Ishikawa (cell line): ENCODE measurements around the gene SPATA1.
A peak's percentile ranks its signal among the peaks of the same experiment; 100 is the strongest.

ENCODE experiments used
- CEBPB ChIP-seq: IDR thresholded peaks from 2 replicates; pipeline ENCODE4 v1.6.1; 2012
- CREB1 ChIP-seq: IDR thresholded peaks from 2 replicates; pipeline ENCODE4 v1.6.1; 2012; ENCODE audit warnings: low read depth
- EGR1 ChIP-seq: IDR thresholded peaks from 2 replicates; pipeline ENCODE4 v1.6.1; 2012
- EP300 ChIP-seq: IDR thresholded peaks from 2 replicates; pipeline ENCODE4 v1.6.1; 2012; ENCODE audit warnings: borderline replicate concordance
- FOXM1 ChIP-seq: IDR thresholded peaks from 2 replicates; pipeline ENCODE4 v1.6.1; 2012; ENCODE audit warnings: low read depth, borderline replicate concordance
- NFIC ChIP-seq: IDR thresholded peaks from 2 replicates; pipeline ENCODE4 v1.6.1; 2012
- RAD21 ChIP-seq: IDR thresholded peaks from 2 replicates; pipeline ENCODE4 v1.6.1; 2012; ENCODE audit warnings: low read depth
- TAF1 ChIP-seq: IDR thresholded peaks from 2 replicates; pipeline ENCODE4 v1.6.1; 2012; ENCODE audit warnings: low read depth, mild to moderate bottlenecking
- TCF12 ChIP-seq: IDR thresholded peaks from 2 replicates; pipeline ENCODE4 v1.6.1; 2012; ENCODE audit warnings: low read depth
- YY1 ChIP-seq: IDR thresholded peaks from 2 replicates; pipeline ENCODE4 v1.6.1; 2012; ENCODE audit warnings: low read depth
- ZBTB7A ChIP-seq: IDR thresholded peaks from 2 replicates; pipeline ENCODE4 v1.6.1; 2012; ENCODE audit warnings: low read depth
- TF ChIP-seq, protein P1 (sequence below): IDR thresholded peaks from 2 replicates; pipeline ENCODE4 v1.6.1; 2012; ENCODE audit warnings: low read depth, mild to moderate bottlenecking
- TF ChIP-seq, protein P2 (sequence below): IDR thresholded peaks from 2 replicates; pipeline ENCODE4 v1.6.1; 2012
- TF ChIP-seq, protein P3 (sequence below): IDR thresholded peaks from 2 replicates; pipeline ENCODE4 v1.6.1; 2012

DNA sequence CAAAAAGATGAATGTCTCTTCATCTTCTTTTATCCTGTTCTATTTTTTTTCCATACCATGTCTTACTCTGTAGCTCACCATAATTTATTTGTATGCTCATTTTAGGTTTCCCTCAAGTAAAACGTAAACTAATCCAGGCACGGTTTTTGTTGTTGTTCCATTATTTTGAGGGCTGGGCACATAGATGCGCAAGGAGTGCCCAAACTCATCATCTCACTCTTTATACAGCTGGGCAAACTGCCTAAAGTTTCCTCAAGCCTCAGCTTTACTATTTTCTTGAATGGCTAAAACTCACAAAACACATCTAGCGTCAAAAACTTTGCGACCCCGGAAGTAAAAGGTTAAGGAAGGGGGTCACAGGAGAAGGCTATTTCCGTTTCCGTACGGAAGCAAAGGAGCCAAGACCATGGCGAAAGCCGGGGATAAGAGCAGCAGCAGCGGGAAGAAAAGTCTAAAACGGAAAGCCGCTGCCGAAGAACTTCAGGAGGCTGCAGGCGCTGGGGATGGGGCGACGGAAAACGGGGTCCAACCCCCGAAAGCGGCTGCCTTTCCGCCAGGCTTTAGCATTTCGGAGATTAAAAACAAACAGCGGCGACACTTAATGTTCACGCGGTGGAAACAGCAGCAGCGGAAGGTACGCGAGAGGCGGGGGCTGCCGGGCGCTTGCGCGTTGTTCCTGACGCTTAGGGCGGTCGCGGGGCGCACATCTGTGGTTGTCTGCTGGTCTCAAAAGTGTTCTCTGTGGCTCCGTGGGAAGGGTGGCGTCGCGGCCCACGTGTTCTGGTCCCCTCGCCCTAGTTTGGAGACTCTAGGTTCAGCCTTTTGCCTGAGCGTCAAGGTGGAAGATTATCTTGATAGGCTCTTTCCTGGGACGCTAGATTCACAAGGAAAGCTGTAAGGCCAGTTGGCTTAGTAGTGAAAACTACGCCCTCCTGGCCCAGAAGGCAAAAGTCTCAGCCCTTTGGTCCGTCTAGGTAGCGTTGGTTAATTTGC lies 27.0 kb upstream of the SPATA1 start, which contains the start of gene RPF1:
- 0 out of 2 replicates have a peak, but pooled peaks have one; percentile 17 for TF ChIP-seq CEBPB
- no peak for TF ChIP-seq RAD21
- TF ChIP-seq, protein P1, sequence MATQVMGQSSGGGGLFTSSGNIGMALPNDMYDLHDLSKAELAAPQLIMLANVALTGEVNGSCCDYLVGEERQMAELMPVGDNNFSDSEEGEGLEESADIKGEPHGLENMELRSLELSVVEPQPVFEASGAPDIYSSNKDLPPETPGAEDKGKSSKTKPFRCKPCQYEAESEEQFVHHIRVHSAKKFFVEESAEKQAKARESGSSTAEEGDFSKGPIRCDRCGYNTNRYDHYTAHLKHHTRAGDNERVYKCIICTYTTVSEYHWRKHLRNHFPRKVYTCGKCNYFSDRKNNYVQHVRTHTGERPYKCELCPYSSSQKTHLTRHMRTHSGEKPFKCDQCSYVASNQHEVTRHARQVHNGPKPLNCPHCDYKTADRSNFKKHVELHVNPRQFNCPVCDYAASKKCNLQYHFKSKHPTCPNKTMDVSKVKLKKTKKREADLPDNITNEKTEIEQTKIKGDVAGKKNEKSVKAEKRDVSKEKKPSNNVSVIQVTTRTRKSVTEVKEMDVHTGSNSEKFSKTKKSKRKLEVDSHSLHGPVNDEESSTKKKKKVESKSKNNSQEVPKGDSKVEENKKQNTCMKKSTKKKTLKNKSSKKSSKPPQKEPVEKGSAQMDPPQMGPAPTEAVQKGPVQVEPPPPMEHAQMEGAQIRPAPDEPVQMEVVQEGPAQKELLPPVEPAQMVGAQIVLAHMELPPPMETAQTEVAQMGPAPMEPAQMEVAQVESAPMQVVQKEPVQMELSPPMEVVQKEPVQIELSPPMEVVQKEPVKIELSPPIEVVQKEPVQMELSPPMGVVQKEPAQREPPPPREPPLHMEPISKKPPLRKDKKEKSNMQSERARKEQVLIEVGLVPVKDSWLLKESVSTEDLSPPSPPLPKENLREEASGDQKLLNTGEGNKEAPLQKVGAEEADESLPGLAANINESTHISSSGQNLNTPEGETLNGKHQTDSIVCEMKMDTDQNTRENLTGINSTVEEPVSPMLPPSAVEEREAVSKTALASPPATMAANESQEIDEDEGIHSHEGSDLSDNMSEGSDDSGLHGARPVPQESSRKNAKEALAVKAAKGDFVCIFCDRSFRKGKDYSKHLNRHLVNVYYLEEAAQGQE = no peak
- TF ChIP-seq, protein P2, sequence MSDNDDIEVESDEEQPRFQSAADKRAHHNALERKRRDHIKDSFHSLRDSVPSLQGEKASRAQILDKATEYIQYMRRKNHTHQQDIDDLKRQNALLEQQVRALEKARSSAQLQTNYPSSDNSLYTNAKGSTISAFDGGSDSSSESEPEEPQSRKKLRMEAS = peak; percentile 83
- no peak for TF ChIP-seq CREB1
- peak; percentile 51 for TF ChIP-seq TCF12
- no peak for TF ChIP-seq EP300
- TF ChIP-seq YY1 = peak; percentile 87
- no peak for TF ChIP-seq FOXM1
- TF ChIP-seq, protein P3, sequence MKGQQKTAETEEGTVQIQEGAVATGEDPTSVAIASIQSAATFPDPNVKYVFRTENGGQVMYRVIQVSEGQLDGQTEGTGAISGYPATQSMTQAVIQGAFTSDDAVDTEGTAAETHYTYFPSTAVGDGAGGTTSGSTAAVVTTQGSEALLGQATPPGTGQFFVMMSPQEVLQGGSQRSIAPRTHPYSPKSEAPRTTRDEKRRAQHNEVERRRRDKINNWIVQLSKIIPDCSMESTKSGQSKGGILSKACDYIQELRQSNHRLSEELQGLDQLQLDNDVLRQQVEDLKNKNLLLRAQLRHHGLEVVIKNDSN = peak; percentile 38; the same call in 1 of the 2 replicates
- peak; percentile 90 for TF ChIP-seq TAF1
- peak; percentile 24; the same call in 1 of the 2 replicates for TF ChIP-seq NFIC
- no peak for TF ChIP-seq ZBTB7A
- no peak for TF ChIP-seq EGR1
